Urinary bladder (tissue), 4 donors: ENCODE results near the gene HNRNPC. TPM values are rescaled to one million over a fixed set of nuclear protein-coding genes. Genes with fewer than 3 reads are reported as not detected.

ENCODE experiments used
- DNase-seq: peaks from one replicate; pipeline ENCODE4 v3.0.0-alpha.2; 2015; ENCODE audit errors: extremely low spot score
- H3K27ac ChIP-seq: one replicate; pipeline ENCODE4 v1.5.1; 2013; ENCODE audit warnings: low read depth, mild to moderate bottlenecking, moderate library complexity
- H3K36me3 ChIP-seq: one replicate; pipeline ENCODE4 v1.6.1; 2013; ENCODE audit warnings: mild to moderate bottlenecking, moderate library complexity; ENCODE audit not compliant: insufficient read depth
- H3K4me1 ChIP-seq: one replicate; pipeline ENCODE4 v1.6.1; 2013; ENCODE audit warnings: mild to moderate bottlenecking, moderate library complexity; ENCODE audit not compliant: insufficient read depth
- H3K4me3 ChIP-seq: one replicate; pipeline ENCODE4 v1.5.1; 2013; ENCODE audit warnings: low read depth, low read length
- WGBS: extraction: QIAGEN DNeasy Blood & Tissue Kit; methylation state at CpG from one replicate; pipeline ENCODE4 v1.1.7; 2013; 5-methylcytosine and 5-hydroxymethylcytosine counted together
- polyA plus RNA-seq: library from polyadenylated mRNA; stranded (reverse); fragments of 200-250 nt; gene quantifications from one replicate; pipeline ENCODE4 v1.2.3, GENCODE V29; 2013
- total RNA-seq: library from RNA; depleted of rRNA; stranded (reverse); fragments of >200 nt; gene quantifications from one replicate; pipeline ENCODE4 v1.2.3, GENCODE V29; 2014
- donor health status: healthy with polysubstance abuse.
- donor health status: healthy.

The HNRNPC gene
- total and polyA plus RNA-seq, 2 donors = 476 to 504 TPM

GRCh38 chr14:21248338-21248737 lies 20.9 kb downstream of the HNRNPC start:
- WGBS = 99% methylated on average over 1 of the region's 1 CpG
- H3K4me1 ChIP-seq = no peaks in the 10 kb centered on the region
- no peak for DNase-seq
- no peak overlapping the region for H3K27ac ChIP-seq
- H3K4me3 ChIP-seq = no peak overlapping the region
- peaks cover 8% of the 10 kb centered on the region for H3K36me3 ChIP-seq

GRCh38 chr14:21245813-21246212 lies 23.4 kb downstream of the HNRNPC start:
- Histone ChIP-seq H3K4me1 (no peaks in the 10 kb centered on the region), H3K27ac (no peak overlapping the region), H3K36me3 (peaks cover 14% of the 10 kb centered on the region), H3K4me3 (no peak overlapping the region)
- WGBS = 93% methylated on average over 7 of the region's 7 CpGs
- DNase-seq = no peak

GRCh38 chr14:21244544-21244943 lies 24.7 kb downstream of the HNRNPC start:
- Histone ChIP-seq H3K4me1 (no peaks in the 10 kb centered on the region), H3K36me3 (peaks cover 12% of the 10 kb centered on the region), H3K4me3 (no peak overlapping the region), H3K27ac (no peak overlapping the region)
- WGBS = 90% methylated on average over 7 of the region's 7 CpGs
- no peak for DNase-seq

GRCh38 chr14:21241218-21241819 lies 27.9 kb downstream of the HNRNPC start:
- no peaks in the 10 kb centered on the region for H3K4me1 ChIP-seq
- no peak for DNase-seq
- H3K27ac ChIP-seq = no peak overlapping the region

GRCh38 chr14:21240417-21240816 lies 28.8 kb downstream of the HNRNPC start:
- Histone ChIP-seq H3K4me1 (no peaks in the 10 kb centered on the region), H3K4me3 (no peak overlapping the region), H3K27ac (peak overlapping the region; percentile 38), H3K36me3 (peaks cover 11% of the 10 kb centered on the region)
- WGBS = 71% methylated on average over 2 of the region's 2 CpGs
- DNase-seq = no peak

More at GRCh38 chr14:21241218-21241819, 27.9 kb downstream of the HNRNPC start:
- 77% methylated on average over 1 of the region's 1 CpG for WGBS
- Histone ChIP-seq H3K36me3 (peaks cover 13% of the 10 kb centered on the region), H3K4me3 (no peak overlapping the region)

GRCh38 chr14:21238823-21239518 lies 30.3 kb downstream of the HNRNPC start:
- peaks cover 7% of the 10 kb centered on the region for H3K36me3 ChIP-seq
- no peak for DNase-seq
- 97% methylated on average over 11 of the region's 11 CpGs for WGBS
- H3K4me3 ChIP-seq = no peak overlapping the region
- no peak overlapping the region for H3K27ac ChIP-seq
- no peaks in the 10 kb centered on the region for H3K4me1 ChIP-seq

GRCh38 chr14:21236948-21237797 lies 32.1 kb downstream of the HNRNPC start:
- Histone ChIP-seq H3K4me3 (no peak overlapping the region), H3K27ac (no peak overlapping the region), H3K36me3 (peaks cover 1% of the 10 kb centered on the region), H3K4me1 (no peaks in the 10 kb centered on the region)
- no peak for DNase-seq
- WGBS = 79% methylated on average over 6 of the region's 6 CpGs

GRCh38 chr14:21234112-21234511 lies 35.1 kb downstream of the HNRNPC start:
- WGBS = 86% methylated on average over 5 of the region's 5 CpGs
- Histone ChIP-seq H3K4me3 (no peak overlapping the region), H3K36me3 (peaks cover 4% of the 10 kb centered on the region), H3K27ac (no peak overlapping the region), H3K4me1 (no peaks in the 10 kb centered on the region)
- DNase-seq = no peak

- no peaks in the 10 kb centered on the region for H3K4me1 ChIP-seq
- peaks cover 4% of the 10 kb centered on the region for H3K36me3 ChIP-seq
- H3K27ac ChIP-seq = no peak overlapping the region
- H3K4me3 ChIP-seq = no peak overlapping the region
- WGBS = 64% methylated on average over 8 of the region's 8 CpGs
- DNase-seq = no peak
These were observed 35.7 kb downstream of the HNRNPC start for GRCh38 chr14:21233457-21234076.

GRCh38 chr14:21231020-21231652 lies 38.1 kb downstream of the HNRNPC start:
- WGBS = 84% methylated on average over 14 of the region's 14 CpGs
- Histone ChIP-seq H3K27ac (no peak overlapping the region), H3K4me1 (no peaks in the 10 kb centered on the region), H3K36me3 (peaks cover 4% of the 10 kb centered on the region), H3K4me3 (no peak overlapping the region)
- DNase-seq = no peak

- no peak overlapping the region for H3K4me3 ChIP-seq
- H3K27ac ChIP-seq = peak overlapping the region; percentile 10
- peaks cover 4% of the 10 kb centered on the region for H3K36me3 ChIP-seq
- no peaks in the 10 kb centered on the region for H3K4me1 ChIP-seq
- DNase-seq = no peak
- WGBS = 64% methylated on average over 5 of the region's 5 CpGs
These were observed 39.4 kb downstream of the HNRNPC start for GRCh38 chr14:21229821-21230220.

- WGBS = 89% methylated on average over 1 of the region's 1 CpG
- H3K36me3 ChIP-seq = peaks cover 4% of the 10 kb centered on the region
These were observed 41.3 kb downstream of the HNRNPC start for GRCh38 chr14:21227981-21228380.

GRCh38 chr14:21227150-21227549 lies 42.1 kb downstream of the HNRNPC start:
- H3K27ac ChIP-seq = no peak overlapping the region
- DNase-seq = no peak
- no peak overlapping the region for H3K4me3 ChIP-seq
- H3K4me1 ChIP-seq = no peaks in the 10 kb centered on the region
- 82% methylated on average over 5 of the region's 5 CpGs for WGBS
- peaks cover 4% of the 10 kb centered on the region for H3K36me3 ChIP-seq

More at GRCh38 chr14:21227981-21228380, 41.3 kb downstream of the HNRNPC start:
- Histone ChIP-seq H3K4me3 (no peak overlapping the region), H3K4me1 (no peaks in the 10 kb centered on the region), H3K27ac (no peak overlapping the region)
- no peak for DNase-seq
